Left kidney (tissue), 2 donors: Measurements from ENCODE around the gene EPO. TPM values are rescaled to one million over a fixed set of nuclear protein-coding genes. Genes with fewer than 3 reads are reported as not detected.
"Not testable (repeated sequence)": the region's sequence is repeated elsewhere in the genome, so short reads cannot be mapped to it uniquely, and the experiment has no call there.

ENCODE experiments used
- DNase-seq: peaks from one replicate; pipeline ENCODE4 v3.0.0-alpha.2; 2013
- polyA plus RNA-seq: library from polyadenylated mRNA; unstranded; fragments of 120-200 nt; gene quantifications from one replicate; pipeline ENCODE4 v1.2.1, GENCODE V29; 2013; ENCODE audit not compliant: insufficient read length

Gene EPO
- polyA plus RNA-seq, 1 donor: 0.20 TPM

DNA sequence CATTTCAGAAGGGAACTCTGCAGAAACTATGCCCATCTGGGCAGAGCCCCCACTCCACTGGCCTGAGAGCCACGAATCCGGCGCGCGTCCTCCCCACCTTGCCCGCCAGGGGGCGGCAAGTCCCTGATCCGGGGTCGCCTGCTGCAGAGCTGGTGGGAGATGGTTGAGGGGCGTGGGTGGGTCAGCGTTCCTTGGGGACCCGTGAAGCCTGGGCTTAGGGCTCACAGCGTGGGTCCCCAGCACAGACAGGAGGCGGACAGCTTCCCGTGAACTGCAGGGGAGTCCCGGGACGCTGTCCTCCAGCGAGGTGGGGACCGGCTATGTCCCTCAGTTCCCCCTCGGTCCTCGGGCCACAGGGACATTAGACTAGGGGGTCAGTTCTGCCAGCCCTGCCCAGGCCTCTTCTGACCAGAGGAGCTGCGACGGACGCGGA is 14.9 kb upstream of the EPO start:
- peak; percentile 70 for DNase-seq

DNA sequence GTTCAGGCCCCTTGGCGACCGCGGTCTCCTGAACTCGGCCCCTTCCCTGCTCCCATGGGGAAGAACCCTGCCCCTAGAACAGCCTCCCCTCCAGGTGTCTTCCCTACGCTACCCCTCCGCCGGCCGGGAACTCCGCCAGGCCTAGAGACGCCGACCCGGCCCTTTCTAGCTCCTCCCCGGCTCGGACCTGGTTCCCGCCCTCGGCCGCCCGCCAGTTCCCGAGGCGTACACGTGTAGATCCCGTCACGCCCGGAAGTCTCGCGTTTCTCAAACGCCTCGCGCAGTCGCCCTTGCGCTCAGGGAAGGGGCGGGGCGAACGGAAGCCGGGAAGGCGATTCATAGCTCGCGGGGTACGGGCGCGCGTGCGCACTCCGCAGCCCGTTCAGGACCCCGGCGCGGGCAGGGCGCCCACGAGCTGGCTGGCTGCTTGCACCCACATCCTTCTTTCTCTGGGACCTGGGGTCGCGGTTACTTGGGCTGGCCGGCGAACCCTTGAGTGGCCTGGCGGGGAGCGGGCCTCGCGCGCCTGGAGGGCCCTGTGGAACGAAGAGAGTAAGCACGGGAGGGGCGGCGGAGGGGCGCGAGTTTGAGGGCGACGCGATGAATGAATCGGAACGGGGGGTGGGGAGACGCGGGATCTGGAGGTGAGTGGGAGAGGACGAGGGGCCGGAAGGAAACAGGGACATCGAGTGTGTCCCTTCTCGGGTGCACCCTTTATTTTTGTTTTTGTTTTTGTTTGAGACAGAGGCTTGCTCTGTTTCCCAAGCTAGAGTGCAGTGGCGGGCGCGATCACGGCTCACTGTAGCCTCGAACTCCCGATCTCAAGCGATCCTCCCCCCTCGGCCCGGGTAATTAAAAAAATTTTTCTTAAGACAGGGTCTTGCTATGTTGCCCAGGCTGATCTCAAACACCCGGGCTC is 14.3 kb upstream of the EPO start, which contains the start of gene POP7:
TSS of gene POP7 (plus strand) at position 369 of the 919 bp plus-strand sequence. CDS start 710 bp downstream, outside the sequence.
- DNase-seq: peak; percentile 98

DNA sequence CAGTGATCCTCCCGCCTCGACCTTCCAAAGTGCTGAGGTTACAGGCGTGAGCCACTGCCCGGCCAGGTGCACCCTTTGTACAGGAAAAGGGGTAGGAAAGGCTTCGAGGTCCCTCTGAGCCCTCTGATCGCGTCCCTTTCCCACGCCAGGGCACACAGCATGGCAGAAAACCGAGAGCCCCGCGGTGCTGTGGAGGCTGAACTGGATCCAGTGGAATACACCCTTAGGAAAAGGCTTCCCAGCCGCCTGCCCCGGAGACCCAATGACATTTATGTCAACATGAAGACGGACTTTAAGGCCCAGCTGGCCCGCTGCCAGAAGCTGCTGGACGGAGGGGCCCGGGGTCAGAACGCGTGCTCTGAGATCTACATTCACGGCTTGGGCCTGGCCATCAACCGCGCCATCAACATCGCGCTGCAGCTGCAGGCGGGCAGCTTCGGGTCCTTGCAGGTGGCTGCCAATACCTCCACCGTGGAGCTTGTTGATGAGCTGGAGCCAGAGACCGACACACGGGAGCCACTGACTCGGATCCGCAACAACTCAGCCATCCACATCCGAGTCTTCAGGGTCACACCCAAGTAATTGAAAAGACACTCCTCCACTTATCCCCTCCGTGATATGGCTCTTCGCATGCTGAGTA is 13.5 kb upstream of the EPO start:
- DNase-seq: no peak

DNA sequence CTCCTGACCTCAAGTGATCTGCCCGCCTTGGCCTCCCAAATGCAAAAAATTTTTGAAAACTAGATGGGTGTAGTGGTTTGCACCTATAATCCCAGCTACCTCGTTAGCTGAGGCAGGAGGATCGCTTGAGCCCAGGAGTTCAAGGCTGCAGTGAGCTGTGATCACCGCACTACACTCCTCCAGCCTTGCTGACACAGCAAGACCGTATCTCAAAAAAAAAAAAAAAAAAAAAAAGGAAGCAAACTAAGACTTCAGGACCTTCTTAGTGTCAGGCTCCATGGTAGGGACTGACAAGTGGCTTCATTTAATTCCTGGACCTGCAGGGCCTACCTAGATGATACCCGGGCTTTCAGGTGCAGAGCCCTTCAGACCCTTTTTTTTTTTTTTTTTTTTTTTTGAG is 11.9 kb upstream of the EPO start:
- DNase-seq: no peak

DNA sequence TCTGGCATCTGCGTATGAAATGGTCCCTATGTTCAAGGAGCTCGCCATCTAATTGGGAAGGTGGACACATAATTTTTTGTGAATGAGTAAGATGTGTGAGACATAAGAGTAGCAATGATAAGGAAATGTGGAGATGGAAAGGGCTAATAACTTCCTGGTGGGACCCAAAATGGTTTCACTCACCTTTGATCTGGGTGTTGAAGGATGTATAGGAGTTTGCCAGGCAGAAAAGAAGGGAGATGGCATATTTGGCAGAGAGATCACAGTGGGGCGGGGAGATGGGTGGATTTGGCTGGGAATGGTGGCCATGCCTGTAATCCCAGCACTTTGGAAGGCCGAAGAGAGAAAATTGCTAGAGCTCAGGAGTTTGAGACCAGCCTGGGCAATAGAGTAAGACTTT is 9.8 kb upstream of the EPO start:
- no peak for DNase-seq

DNA sequence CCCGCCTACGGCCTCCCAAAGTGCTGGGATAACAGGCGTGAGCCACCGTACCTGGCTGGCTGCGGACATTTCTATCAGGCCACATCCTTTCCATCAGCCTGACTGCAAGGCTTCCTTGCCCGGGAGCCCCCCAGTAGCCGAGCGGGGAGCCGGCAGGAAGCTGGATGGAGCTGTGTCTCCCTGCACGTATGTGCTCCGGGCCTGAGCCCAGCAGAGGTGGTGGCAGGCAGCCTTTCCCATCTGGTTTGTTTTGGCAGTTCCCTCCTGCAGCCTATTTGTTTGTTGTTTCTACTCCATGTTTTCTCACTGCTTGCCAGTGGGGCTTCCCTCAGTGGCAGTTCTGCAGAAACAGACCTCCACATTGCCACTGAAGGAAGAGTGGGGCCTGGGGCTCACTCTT is 8.9 kb upstream of the EPO start:
- no peak for DNase-seq

DNA sequence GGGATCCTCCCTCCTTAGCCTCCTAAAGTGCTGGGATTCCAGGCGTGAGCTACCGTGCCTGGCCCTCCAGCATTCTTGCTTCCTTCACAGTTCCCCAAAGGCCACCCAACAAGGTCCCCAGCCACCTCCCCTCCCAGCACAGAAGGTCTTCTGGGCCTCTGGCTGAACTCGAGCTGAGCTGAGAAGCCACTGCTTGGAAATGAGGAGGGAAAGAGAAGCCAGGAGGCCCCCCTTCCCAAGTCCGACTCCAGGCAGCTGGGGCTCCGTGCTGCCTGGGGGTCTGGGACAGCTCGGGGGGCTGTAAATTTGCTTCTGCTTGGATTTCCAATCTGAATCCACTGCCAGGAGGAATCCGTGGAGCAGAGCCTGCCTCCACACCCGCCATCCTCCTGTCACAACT is 5.5 kb upstream of the EPO start:
- DNase-seq: no peak

DNA sequence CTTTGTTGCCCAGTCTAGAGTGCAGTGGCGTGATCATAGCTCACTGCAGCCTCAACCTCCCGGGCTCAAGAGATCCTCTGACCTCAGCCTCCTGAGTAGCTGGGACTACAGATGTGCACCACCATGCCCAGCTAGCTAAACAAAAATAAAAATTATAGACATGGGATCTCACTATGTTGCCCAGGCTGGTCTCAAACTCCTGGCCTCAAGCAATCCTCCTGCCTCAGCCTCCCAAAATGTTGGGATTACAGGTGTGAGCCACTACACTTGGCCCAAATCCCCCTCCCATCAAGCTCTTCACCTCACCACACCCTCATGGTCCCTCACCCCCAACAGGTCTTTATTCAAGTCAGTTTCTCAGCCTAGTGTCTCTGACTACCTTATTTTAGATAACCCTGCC is 3.2 kb upstream of the EPO start:
- DNase-seq: not testable (repeated sequence)

DNA sequence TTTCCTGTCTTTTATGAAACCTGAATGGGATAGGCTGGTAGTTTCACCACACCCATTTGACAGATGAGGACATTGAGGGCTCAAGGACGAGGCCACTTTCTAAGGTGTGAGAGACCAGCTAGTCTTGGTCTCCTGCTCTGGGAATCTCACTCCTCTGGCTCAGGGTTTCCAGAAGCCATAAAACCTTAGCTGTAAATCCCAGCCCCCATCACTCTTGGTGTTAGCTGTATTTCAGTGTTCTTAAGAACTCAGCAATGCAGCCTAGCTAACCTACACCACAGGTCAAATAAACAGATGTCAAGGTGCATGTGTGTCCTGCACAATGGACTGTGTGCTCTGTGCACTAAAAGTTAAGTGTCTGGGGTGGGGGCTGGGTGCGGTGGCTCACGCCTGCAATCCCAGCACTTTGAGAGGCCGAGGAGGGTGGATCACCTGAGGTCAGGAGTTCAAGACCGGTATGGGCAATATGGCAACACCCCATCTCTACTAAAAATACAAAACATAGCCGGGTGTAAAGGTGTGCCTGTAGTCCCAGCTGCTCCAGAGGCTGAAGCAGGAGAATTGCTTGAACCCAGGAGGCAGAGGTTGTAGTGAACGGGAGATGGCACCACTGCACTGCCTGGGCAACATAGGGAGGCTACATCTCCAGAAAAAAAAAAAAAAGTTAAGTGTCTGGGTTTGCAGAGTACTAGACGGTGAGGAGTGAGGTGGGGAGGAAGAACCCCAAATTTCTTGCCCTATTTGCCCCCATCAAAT is 567 bp upstream of the EPO start:
- no peak for DNase-seq

DNA sequence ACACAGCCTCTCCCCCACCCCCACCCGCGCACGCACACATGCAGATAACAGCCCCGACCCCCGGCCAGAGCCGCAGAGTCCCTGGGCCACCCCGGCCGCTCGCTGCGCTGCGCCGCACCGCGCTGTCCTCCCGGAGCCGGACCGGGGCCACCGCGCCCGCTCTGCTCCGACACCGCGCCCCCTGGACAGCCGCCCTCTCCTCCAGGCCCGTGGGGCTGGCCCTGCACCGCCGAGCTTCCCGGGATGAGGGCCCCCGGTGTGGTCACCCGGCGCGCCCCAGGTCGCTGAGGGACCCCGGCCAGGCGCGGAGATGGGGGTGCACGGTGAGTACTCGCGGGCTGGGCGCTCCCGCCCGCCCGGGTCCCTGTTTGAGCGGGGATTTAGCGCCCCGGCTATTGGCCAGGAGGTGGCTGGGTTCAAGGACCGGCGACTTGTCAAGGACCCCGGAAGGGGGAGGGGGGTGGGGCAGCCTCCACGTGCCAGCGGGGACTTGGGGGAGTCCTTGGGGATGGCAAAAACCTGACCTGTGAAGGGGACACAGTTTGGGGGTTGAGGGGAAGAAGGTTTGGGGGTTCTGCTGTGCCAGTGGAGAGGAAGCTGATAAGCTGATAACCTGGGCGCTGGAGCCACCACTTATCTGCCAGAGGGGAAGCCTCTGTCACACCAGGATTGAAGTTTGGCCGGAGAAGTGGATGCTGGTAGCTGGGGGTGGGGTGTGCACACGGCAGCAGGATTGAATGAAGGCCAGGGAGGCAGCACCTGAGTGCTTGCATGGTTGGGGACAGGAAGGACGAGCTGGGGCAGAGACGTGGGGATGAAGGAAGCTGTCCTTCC is 620 bp downstream of the EPO start:
- no peak for DNase-seq

DNA sequence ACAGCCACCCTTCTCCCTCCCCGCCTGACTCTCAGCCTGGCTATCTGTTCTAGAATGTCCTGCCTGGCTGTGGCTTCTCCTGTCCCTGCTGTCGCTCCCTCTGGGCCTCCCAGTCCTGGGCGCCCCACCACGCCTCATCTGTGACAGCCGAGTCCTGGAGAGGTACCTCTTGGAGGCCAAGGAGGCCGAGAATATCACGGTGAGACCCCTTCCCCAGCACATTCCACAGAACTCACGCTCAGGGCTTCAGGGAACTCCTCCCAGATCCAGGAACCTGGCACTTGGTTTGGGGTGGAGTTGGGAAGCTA is 1.2 kb downstream of the EPO start:
- no peak for DNase-seq

DNA sequence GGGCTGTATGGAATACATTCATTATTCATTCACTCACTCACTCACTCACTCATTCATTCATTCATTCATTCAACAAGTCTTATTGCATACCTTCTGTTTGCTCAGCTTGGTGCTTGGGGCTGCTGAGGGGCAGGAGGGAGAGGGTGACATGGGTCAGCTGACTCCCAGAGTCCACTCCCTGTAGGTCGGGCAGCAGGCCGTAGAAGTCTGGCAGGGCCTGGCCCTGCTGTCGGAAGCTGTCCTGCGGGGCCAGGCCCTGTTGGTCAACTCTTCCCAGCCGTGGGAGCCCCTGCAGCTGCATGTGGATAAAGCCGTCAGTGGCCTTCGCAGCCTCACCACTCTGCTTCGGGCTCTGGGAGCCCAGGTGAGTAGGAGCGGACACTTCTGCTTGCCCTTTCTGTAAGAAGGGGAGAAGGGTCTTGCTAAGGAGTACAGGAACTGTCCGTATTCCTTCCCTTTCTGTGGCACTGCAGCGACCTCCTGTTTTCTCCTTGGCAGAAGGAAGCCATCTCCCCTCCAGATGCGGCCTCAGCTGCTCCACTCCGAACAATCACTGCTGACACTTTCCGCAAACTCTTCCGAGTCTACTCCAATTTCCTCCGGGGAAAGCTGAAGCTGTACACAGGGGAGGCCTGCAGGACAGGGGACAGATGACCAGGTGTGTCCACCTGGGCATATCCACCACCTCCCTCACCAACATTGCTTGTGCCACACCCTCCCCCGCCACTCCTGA is 2.4 kb downstream of the EPO start:
- no peak for DNase-seq

DNA sequence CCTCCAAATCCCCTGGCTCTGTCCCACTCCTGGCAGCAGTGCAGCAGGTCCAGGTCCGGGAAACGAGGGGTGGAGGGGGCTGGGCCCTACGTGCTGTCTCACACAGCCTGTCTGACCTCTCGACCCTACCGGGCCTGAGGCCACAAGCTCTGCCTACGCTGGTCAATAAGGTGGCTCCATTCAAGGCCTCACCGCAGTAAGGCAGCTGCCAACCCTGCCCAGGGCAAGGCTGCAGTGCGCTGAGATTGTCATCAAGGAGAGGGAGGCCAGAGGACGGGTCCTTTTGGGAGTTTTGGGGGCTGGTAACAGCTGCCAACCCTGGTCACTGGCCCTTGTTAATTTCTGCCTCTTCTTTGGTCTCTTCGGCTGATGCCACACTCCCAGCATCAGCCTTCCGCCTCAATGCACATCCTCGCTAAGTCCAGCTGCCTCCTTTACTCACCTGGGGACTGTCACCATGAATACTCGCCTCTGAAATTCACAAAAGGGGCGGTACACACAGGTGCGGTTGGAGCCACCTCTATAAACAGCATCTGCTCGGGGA is 3.5 kb downstream of the EPO start:
- no peak for DNase-seq

DNA sequence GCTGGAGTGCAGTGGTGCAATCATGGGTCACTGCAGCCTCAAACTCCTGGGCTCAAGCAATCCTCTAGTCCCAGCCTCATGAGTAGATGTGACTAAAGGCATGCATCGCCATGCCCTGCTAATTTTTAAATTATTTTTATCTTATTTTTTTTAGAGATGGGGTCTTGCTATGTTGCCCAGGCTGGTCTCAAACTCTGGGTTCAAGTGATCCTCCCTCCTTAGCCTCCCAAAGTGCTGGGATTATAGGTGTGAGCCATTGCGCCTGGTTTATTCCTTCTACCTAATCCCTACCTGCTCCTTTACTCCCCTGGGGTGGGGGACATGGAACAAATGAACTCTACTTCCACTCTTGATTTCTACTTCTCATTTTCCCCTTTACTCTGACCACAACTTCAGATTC is 4.1 kb downstream of the EPO start:
- DNase-seq: not testable (repeated sequence)

DNA sequence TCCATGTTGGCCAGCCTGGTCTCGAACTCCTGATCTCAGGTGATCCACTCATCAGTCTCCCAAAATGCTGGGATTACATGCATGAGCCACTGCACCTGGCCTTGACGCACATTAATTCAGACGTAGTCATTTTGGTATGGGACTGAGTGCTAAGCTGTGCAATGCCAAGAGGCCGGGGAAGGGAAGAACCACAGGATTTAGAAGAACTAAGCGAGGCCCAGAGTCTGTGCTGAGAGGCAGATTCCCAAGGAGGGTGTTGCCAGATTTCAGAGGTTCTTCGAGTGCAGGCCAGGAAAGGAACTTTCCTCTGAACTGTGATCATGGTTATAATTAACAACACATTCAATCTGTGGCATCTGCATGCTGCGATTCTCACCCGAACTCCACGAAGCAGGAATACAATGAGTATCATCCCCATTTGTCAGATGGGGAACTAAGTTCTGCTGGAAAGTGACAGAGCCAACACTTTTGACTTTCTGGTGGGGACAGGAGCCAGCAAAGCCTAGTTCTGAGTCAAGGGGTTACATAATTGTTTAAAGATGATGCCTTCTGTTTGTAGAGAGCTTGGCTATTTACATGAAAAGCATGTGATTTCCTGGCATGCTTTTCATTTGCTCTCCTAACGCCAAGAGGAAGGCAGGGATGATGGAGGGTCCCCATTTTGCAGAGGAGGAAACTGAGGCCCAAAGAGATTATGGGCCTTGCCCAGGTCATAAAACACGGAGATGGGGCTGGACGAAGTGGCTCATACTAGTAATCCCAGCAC is 6.9 kb downstream of the EPO start:
- DNase-seq: no peak

DNA sequence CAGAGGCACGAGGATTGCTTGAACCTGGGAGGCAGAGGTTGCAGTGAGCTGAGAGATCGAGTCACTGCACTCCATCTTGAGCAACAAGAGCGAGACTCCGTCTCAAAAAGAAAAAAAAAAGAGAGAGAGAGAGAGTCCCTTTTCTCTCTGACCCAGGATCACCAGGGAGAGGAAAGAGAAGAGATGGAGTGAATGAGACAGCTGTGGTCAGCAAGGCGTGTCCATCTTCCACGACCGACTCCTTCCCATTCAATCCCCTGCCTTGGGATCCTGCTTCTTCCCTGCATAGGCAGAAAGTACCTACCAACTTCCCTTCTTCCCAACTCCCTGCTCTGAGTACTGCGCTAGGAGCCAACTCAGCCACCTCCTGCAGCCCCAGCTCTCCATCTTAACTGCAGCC is 7.9 kb downstream of the EPO start:
- no peak for DNase-seq

DNA sequence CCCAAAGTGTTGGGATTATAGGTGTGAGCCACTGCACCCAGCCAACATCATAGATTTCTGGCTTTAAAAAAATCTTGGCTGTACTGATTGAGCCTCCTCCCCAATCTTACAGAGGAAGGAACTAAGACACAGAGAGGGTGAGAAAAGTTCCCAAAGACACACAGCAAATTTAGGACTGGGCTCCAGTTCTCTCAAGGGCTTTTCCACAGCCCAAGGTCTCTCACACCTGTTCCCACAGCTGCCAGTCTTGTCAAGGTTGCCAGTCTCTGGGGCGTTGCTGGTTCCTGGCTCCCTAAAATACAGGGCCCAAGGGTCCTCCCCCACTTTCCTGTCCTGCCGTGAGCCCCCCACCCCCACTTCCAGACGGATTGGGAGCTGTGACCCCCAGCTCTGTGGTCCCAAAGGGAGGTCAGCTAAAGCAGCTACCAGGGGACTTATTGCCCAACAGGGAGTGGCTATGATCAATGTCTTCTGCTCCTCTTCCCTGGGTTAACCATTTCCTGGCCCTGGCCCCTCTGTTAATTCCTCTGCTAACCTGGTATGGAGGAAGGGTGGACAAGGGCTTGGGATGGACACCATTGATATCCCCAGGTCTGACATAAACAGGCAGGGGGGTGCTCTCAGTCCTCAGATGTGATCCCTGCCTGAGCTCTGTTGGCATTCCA is 10.0 kb downstream of the EPO start:
- no peak for DNase-seq

DNA sequence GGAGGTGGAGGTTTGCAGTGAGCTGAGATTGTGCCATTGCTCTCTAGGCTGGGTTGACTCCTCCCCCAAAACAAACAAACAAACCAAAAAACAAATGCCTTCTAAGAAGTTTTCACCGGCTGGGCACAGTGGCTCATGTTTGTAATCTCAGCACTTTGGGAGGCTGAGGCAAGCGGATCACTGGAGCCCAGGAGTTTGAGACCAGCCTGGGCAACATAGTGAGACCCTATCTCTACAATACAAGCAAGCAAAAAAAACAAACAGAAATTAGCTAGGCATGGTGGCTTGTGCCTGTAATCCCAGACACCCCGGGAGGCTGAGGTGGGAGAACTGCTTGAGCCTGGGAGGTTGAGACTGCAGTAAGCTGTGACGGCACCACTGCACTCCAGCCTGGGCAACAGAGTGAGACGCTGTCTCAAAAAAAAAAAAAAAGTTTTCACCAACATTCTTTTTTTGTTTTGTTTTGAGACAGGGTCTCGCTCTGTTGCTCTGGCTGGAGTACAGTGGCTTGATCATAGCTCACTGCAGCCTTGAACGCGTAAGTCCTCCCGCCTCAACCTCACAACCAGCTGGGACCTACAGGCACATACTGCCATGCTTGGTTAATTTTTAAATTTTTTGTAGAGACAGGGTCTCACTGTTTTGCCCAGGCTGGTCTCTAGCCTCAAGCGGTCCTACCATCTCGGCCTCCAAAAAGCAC is 11.8 kb downstream of the EPO start:
- DNase-seq: no peak

DNA sequence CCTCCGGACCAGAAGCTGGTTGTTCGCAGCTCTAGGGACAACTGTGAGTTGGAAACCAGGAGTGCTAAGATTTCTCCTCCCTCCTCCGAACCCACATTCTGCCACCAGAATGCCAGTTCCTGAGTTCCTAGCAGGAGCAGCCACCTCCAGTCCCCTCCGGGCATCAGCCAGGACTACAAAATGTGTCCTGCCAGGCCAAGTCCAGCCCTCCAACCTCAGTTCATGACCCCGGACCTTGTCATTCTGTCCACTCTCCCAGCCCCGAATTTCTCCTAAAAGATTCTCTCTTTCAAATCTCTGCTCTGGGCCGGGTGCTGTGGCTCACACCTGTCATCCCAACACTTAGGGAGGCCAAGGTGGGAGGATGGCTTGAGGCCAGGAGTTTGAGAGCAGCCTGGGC is 15.5 kb downstream of the EPO start:
- no peak for DNase-seq
